ENCODE results near the gene SERHL2.
"Not testable (repeated sequence)": the region's sequence is repeated elsewhere in the genome, so short reads cannot be mapped to it uniquely, and the experiment has no call there.

The SERHL2 gene

DNA sequence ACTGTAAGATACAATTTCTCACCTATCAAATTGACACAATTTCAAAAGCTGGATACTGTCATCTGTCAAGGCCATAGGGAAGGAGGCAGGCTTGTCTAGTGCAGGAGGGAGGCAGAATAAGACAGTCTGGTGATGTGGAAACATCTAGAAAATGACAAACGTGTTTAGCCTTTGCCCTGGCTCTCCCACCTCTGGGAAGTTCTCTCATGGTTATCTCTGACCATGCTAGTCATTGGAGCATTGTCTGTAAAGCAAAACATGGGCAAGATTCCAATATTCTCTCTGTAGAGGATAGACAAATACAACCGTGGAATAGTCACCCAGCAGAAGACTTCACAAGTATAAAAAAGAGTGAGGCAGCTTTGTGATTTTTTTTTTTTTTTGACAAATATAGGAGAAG lies 9.1 kb upstream of the SERHL2 start:
- Histone ChIP-seq H3K79me2 (ENCODE audit: insufficient read depth, low read length) (no peaks in the 10 kb centered on the region), H3K27me3 (ENCODE audit: insufficient read depth, low read length, poor library complexity, severe bottlenecking) (no peaks in the 10 kb centered on the region), H2AFZ (ENCODE audit: low read length) (no peak overlapping the region), H3K36me3 (ENCODE audit: insufficient read depth, low read length) (no peaks in the 10 kb centered on the region), H3K9ac (ENCODE audit: low read depth, low read length, poor library complexity, severe bottlenecking) (no peak overlapping the region), H4K20me1 (ENCODE audit: insufficient read depth, low read length, poor library complexity, severe bottlenecking) (no peaks in the 10 kb centered on the region), H3K4me3 (ENCODE audit: low read length, poor library complexity, severe bottlenecking) (no peak overlapping the region), H3F3A (ENCODE audit: low read depth) (no peaks in the 10 kb centered on the region), H3K9me2 (replicated peaks; ENCODE audit: low read depth, low read length) (no peaks in the 10 kb centered on the region), H3K4me1 (ENCODE audit: insufficient read depth, low read length, poor library complexity, severe bottlenecking) (no peaks in the 10 kb centered on the region), H3K4me2 (ENCODE audit: low read depth, low read length, poor library complexity, severe bottlenecking) (no peak overlapping the region), H3K9me3 (ENCODE audit: insufficient read depth, low read depth, low read length) (no peaks in the 10 kb centered on the region)
- TF ChIP-seq CTCF (conservative IDR thresholded peaks at IDR 0.05; ENCODE audit: low read length) (no peak), EZH2phosphoT487 (IDR thresholded peaks at IDR 0.05; ENCODE audit: borderline replicate concordance) (no peak)

DNA sequence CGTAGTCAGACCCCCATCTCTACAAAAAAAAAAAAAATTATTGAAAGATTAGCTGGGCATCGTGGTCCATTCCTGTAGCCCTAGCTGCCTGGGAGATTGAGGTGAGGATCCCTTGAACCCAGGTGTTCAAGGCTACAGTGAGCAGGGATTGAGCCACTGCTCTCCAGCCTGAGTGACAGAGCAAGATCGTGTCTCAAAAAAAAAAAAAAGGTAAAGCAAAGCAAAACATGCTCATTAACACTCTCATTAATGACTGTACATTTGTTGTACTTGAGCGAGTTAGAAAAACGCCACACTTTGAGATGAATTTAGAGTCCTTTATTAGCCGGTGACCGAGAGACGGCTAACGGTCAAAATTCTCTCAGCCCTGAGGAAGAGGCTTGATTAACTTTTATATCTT lies 6.2 kb upstream of the SERHL2 start:
- Histone ChIP-seq H3K9me2 (replicated peaks; ENCODE audit: low read depth, low read length) (no peaks in the 10 kb centered on the region), H4K20me1 (ENCODE audit: insufficient read depth, low read length, poor library complexity, severe bottlenecking) (no peaks in the 10 kb centered on the region), H3F3A (ENCODE audit: low read depth) (no peaks in the 10 kb centered on the region), H3K27me3 (ENCODE audit: insufficient read depth, low read length, poor library complexity, severe bottlenecking) (no peaks in the 10 kb centered on the region), H3K9ac (ENCODE audit: low read depth, low read length, poor library complexity, severe bottlenecking) (no peak overlapping the region), H3K4me2 (ENCODE audit: low read depth, low read length, poor library complexity, severe bottlenecking) (no peak overlapping the region), H3K4me1 (ENCODE audit: insufficient read depth, low read length, poor library complexity, severe bottlenecking) (no peaks in the 10 kb centered on the region), H3K9me3 (ENCODE audit: insufficient read depth, low read depth, low read length) (no peaks in the 10 kb centered on the region), H3K79me2 (ENCODE audit: insufficient read depth, low read length) (no peaks in the 10 kb centered on the region), H2AFZ (ENCODE audit: low read length) (no peak overlapping the region), H3K4me3 (ENCODE audit: low read length, poor library complexity, severe bottlenecking) (no peak overlapping the region), H3K36me3 (ENCODE audit: insufficient read depth, low read length) (no peaks in the 10 kb centered on the region)
- TF ChIP-seq EZH2phosphoT487 (IDR thresholded peaks at IDR 0.05; ENCODE audit: borderline replicate concordance) = no peak
- TF ChIP-seq CTCF (conservative IDR thresholded peaks at IDR 0.05; ENCODE audit: low read length) = no peak

DNA sequence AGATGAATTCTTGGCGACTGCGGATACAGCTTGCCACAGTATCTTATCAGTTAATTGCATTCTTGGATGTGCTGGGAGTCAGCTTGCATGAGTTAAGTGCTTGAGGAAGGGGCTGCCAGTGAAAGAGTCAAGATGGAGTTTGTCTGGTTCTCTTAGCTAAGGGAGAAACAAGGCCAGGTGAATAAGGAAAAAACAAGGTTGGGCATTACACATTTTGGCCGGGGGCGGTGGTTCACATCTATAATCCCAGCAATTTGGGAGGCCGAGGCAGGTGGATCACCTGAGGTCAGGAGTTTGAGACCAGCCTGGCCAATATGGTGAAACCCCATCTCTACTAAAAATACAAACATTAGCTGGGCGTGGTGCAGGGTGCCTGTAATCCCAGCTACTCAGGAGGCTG lies 5.6 kb upstream of the SERHL2 start:
- H3K4me1 ChIP-seq (ENCODE audit: insufficient read depth, low read length, poor library complexity, severe bottlenecking); H3K36me3 ChIP-seq (ENCODE audit: insufficient read depth, low read length); H3K9me3 ChIP-seq (ENCODE audit: insufficient read depth, low read depth, low read length); H2AFZ ChIP-seq (ENCODE audit: low read length); H3K9me2 ChIP-seq (replicated peaks; ENCODE audit: low read depth, low read length); H4K20me1 ChIP-seq (ENCODE audit: insufficient read depth, low read length, poor library complexity, severe bottlenecking); H3K4me2 ChIP-seq (ENCODE audit: low read depth, low read length, poor library complexity, severe bottlenecking); H3K4me3 ChIP-seq (ENCODE audit: low read length, poor library complexity, severe bottlenecking); H3K27me3 ChIP-seq (ENCODE audit: insufficient read depth, low read length, poor library complexity, severe bottlenecking); H3F3A ChIP-seq (ENCODE audit: low read depth); H3K79me2 ChIP-seq (ENCODE audit: insufficient read depth, low read length); H3K9ac ChIP-seq (ENCODE audit: low read depth, low read length, poor library complexity, severe bottlenecking): not testable (repeated sequence)

DNA sequence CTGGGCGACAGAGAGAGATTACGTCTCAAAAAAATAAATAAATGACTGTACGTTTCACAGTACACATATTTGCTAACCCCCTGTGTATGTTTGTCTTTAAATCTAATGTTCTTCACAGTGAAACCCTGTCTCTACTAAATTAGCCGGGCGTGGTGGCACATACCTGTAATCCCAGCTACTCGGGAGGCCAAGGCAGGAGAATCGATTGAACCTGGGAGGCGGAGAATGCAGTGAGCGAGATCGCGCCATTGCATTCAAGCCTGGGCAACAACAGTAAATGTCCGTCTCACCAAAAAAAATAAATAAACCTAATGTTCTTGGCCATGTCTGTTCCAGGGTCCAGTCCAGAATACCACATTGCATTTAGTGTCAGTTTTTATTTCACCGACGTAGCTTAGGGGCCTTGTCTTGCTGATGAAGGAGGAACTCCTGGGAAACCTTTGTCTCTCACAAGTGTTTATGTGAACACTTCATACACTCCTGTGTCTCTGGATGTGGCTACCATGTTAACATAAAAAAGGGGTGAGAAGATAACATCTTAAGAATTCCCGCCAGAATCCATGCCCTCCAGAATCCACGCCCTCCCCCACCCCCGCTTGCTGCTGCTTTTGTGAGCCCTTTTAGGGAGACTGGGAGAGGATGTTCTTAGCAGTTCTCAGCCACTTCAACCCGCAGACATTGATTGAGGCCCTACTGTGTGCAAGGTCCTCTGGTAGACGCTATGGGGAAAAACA lies 5.0 kb upstream of the SERHL2 start:
- no peaks in the 10 kb centered on the region for H3K79me2 ChIP-seq (ENCODE audit: insufficient read depth, low read length)
- TF ChIP-seq CTCF (conservative IDR thresholded peaks at IDR 0.05; ENCODE audit: low read length) (no peak), EZH2phosphoT487 (IDR thresholded peaks at IDR 0.05; ENCODE audit: borderline replicate concordance) (no peak)
- no peaks in the 10 kb centered on the region for H3K27me3 ChIP-seq (ENCODE audit: insufficient read depth, low read length, poor library complexity, severe bottlenecking)
- no peak overlapping the region for H3K4me3 ChIP-seq (ENCODE audit: low read length, poor library complexity, severe bottlenecking)
- no peak overlapping the region for H3K9ac ChIP-seq (ENCODE audit: low read depth, low read length, poor library complexity, severe bottlenecking)
- no peaks in the 10 kb centered on the region for H3F3A ChIP-seq (ENCODE audit: low read depth)
- H3K9me2 ChIP-seq (replicated peaks; ENCODE audit: low read depth, low read length) = no peaks in the 10 kb centered on the region
- no peaks in the 10 kb centered on the region for H3K36me3 ChIP-seq (ENCODE audit: insufficient read depth, low read length)
- H2AFZ ChIP-seq (ENCODE audit: low read length) = no peak overlapping the region
- H4K20me1 ChIP-seq (ENCODE audit: insufficient read depth, low read length, poor library complexity, severe bottlenecking) = no peaks in the 10 kb centered on the region
- no peaks in the 10 kb centered on the region for H3K9me3 ChIP-seq (ENCODE audit: insufficient read depth, low read depth, low read length)
- no peaks in the 10 kb centered on the region for H3K4me1 ChIP-seq (ENCODE audit: insufficient read depth, low read length, poor library complexity, severe bottlenecking)
- no peak overlapping the region for H3K4me2 ChIP-seq (ENCODE audit: low read depth, low read length, poor library complexity, severe bottlenecking)

All from Loucy (cell line).